OCI-LY3 (cell line): ENCODE results near the gene KCNG3.

Experiments
- EZH2phosphoT487 ChIP-seq: fragments of 200-600 bp; shearing (Covaris generic); IDR thresholded peaks from 2 replicates; pipeline ENCODE4 v1.6.1; 2018; ENCODE audit warnings: antibody characterized with exemption, mixed run types, low read depth
- TF ChIP-seq, protein P1 (sequence below): fragments of 200-600, 300-600 bp; sonication (generic); IDR thresholded peaks from 2 replicates; pipeline ENCODE4 v1.5.1; 2014; ENCODE audit warnings: antibody characterized with exemption, low read length, low read depth

DNA sequence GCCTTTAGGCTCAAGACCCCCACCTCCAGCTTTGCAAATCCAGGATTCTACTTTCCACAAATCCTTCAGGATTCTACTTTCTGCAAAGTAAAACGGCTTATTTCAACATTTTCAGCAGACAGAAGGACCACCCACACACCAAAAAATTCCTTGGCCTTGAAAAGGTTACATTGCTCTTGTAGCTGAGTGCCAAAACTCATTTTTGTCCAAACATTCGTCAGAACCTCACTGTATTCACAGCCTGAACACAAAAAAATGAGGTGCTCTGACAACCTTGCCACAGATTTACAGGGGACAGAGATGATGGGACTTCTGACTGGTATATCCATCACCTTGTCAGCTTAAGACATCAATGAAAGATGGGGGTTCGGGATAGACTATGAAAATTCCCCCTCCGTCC lies 69.7 kb downstream of the KCNG3 start:
- TF ChIP-seq, protein P1, sequence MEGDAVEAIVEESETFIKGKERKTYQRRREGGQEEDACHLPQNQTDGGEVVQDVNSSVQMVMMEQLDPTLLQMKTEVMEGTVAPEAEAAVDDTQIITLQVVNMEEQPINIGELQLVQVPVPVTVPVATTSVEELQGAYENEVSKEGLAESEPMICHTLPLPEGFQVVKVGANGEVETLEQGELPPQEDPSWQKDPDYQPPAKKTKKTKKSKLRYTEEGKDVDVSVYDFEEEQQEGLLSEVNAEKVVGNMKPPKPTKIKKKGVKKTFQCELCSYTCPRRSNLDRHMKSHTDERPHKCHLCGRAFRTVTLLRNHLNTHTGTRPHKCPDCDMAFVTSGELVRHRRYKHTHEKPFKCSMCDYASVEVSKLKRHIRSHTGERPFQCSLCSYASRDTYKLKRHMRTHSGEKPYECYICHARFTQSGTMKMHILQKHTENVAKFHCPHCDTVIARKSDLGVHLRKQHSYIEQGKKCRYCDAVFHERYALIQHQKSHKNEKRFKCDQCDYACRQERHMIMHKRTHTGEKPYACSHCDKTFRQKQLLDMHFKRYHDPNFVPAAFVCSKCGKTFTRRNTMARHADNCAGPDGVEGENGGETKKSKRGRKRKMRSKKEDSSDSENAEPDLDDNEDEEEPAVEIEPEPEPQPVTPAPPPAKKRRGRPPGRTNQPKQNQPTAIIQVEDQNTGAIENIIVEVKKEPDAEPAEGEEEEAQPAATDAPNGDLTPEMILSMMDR: no peak
- TF ChIP-seq EZH2phosphoT487: no peak
